ENCODE measurements around the gene BCAS3.

Gene BCAS3

DNA sequence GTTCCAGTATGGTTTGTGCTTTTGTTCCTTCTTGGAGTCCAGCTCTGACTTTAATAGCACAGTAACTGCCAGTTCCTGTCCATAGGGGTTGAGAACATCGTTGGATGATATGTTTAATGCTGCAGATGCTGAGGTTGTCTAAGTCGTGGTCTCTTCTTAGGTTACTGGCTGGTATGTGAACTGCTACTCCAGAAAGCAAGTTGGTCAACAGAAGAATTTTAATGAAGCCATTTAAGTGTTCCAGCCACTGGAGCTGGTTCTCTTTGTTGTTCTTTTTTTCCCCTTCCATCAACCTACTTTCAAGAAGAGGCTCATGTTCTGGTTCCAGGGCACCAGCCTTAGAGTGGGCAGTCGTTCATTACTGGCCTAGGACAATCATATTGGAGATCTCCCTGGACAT lies 581.7 kb downstream of the BCAS3 start:
- Histone ChIP-seq H3K4me1 (ENCODE audit: control insufficient read depth, insufficient read depth, low read depth, low read length) (no peaks in the 10 kb centered on the region), H3K18ac (ENCODE audit: low read depth in 1 of 2, low read length in 2 of 2) (peak overlapping the region; percentile 83 to 85), H3K4me3 (ENCODE audit: insufficient read depth in 1 of 2, low read depth in 1 of 2, low read length in 2 of 2) (no peak overlapping the region), H3K27me3 (ENCODE audit: control insufficient read depth in 1 of 2, insufficient read depth in 1 of 2, low read length in 2 of 2) (no peaks in the 10 kb centered on the region), H3K14ac (ENCODE audit: low read length in 2 of 2) (peak overlapping the region in 1 of 2 experiments; percentile 41), H2AFZ (ENCODE audit: low read depth, low read length) (no peak overlapping the region), H3K4ac (ENCODE audit: low read depth in 1 of 2, low read length in 2 of 2) (peak overlapping the region in 1 of 2 experiments; percentile 32), H4K8ac (ENCODE audit: low read length) (no peak overlapping the region), H2BK120ac (ENCODE audit: low read depth, low read length) (no peak overlapping the region), H4K91ac (ENCODE audit: low read length) (peak overlapping the region; percentile 18), H3K9me3 (ENCODE audit: control insufficient read depth, low read length) (no peaks in the 10 kb centered on the region), H3K9ac (ENCODE audit: low read length) (no peak overlapping the region), H3K79me1 (replicated peaks; ENCODE audit: low read length, poor library complexity, severe bottlenecking) (no peaks in the 10 kb centered on the region), H3K27ac (ENCODE audit: low read length, poor library complexity, severe bottlenecking) (no peak overlapping the region), H2BK5ac (ENCODE audit: low read depth, low read length, poor library complexity, severe bottlenecking) (no peak overlapping the region), H3K4me2 (ENCODE audit: low read length, poor library complexity, severe bottlenecking) (no peak overlapping the region), H2BK12ac (ENCODE audit: low read length in 2 of 2) (peak overlapping the region; percentile 87 to 92), H2AK5ac (ENCODE audit: low read length, severe bottlenecking) (no peak overlapping the region), H2BK15ac (ENCODE audit: low read depth, poor library complexity, severe bottlenecking) (no peak overlapping the region), H3K36me3 (ENCODE audit: control insufficient read depth in 1 of 2, insufficient read depth in 2 of 2, low read depth in 1 of 2, low read length in 2 of 2) (no peaks in the 10 kb centered on the region), H3K23ac (ENCODE audit: low read length in 2 of 2) (peak overlapping the region in 1 of 2 experiments; percentile 42)
- DNase-seq: peak; percentile 22
- 44% methylated on average over 2 of the region's 3 CpGs for WGBS

DNA sequence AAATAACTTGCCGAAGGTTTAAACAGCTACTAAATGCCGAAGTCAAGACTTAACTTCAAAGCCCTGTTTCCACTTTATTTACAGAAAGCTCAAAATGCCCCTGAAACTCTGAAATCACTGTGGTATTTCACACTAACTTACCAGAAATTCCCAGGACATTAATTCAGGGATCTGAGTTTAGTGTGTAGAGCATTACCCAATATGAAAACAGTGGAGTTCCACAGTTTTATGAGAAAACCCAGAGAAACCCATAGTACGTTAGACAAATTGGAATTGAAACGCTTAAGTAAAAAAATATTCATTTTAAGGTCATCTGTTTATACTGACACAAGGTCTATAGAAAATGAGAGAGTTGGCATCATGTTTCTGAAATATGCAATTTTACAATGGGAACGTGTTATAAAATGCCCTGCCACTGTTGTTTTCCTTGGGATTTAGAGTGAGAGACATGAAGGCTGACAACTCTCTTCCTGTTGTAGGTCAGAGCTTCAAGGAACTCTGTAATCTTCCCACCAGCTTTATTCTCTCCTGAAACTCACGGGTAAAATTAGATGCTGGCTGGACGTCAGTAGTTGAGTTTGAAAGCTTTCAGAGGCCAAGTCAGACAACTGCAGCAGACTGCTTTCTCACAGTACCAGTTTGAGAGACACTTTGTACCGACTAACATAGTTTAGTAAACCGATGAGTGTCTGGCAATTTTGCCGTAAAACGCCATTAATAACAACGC lies 582.6 kb downstream of the BCAS3 start:
- WGBS: 46% methylated on average over 9 of the region's 12 CpGs
- H3K4me1 ChIP-seq (ENCODE audit: control insufficient read depth, insufficient read depth, low read depth, low read length): no peaks in the 10 kb centered on the region
- H3K4me3 ChIP-seq (ENCODE audit: insufficient read depth in 1 of 2, low read depth in 1 of 2, low read length in 2 of 2): no peak overlapping the region
- H3K27me3 ChIP-seq (ENCODE audit: control insufficient read depth in 1 of 2, insufficient read depth in 1 of 2, low read length in 2 of 2): no peaks in the 10 kb centered on the region
- H2BK12ac ChIP-seq (ENCODE audit: low read length in 2 of 2): no peak overlapping the region
- no peak overlapping the region for H2BK15ac ChIP-seq (ENCODE audit: low read depth, poor library complexity, severe bottlenecking)
- peak; percentile 82 for DNase-seq
- H3K9me3 ChIP-seq (ENCODE audit: control insufficient read depth, low read length): no peaks in the 10 kb centered on the region
- peak overlapping the region in 1 of 2 experiments; percentile 57 for H3K18ac ChIP-seq (ENCODE audit: low read depth in 1 of 2, low read length in 2 of 2)
- no peak overlapping the region for H4K91ac ChIP-seq (ENCODE audit: low read length)
- no peak overlapping the region for H3K23ac ChIP-seq (ENCODE audit: low read length in 2 of 2)
- no peak overlapping the region for H2BK120ac ChIP-seq (ENCODE audit: low read depth, low read length)
- H3K27ac ChIP-seq (ENCODE audit: low read length, poor library complexity, severe bottlenecking): no peak overlapping the region
- H3K79me1 ChIP-seq (replicated peaks; ENCODE audit: low read length, poor library complexity, severe bottlenecking): no peaks in the 10 kb centered on the region
- H3K9ac ChIP-seq (ENCODE audit: low read length): peak overlapping the region; percentile 3
- no peak overlapping the region for H2AFZ ChIP-seq (ENCODE audit: low read depth, low read length)
- H4K8ac ChIP-seq (ENCODE audit: low read length): no peak overlapping the region
- H3K4me2 ChIP-seq (ENCODE audit: low read length, poor library complexity, severe bottlenecking): no peak overlapping the region
- no peak overlapping the region for H2BK5ac ChIP-seq (ENCODE audit: low read depth, low read length, poor library complexity, severe bottlenecking)
- H3K36me3 ChIP-seq (ENCODE audit: control insufficient read depth in 1 of 2, insufficient read depth in 2 of 2, low read depth in 1 of 2, low read length in 2 of 2): no peaks in the 10 kb centered on the region
- H3K14ac ChIP-seq (ENCODE audit: low read length in 2 of 2): no peak overlapping the region
- H3K4ac ChIP-seq (ENCODE audit: low read depth in 1 of 2, low read length in 2 of 2): no peak overlapping the region
- H2AK5ac ChIP-seq (ENCODE audit: low read length, severe bottlenecking): no peak overlapping the region

DNA sequence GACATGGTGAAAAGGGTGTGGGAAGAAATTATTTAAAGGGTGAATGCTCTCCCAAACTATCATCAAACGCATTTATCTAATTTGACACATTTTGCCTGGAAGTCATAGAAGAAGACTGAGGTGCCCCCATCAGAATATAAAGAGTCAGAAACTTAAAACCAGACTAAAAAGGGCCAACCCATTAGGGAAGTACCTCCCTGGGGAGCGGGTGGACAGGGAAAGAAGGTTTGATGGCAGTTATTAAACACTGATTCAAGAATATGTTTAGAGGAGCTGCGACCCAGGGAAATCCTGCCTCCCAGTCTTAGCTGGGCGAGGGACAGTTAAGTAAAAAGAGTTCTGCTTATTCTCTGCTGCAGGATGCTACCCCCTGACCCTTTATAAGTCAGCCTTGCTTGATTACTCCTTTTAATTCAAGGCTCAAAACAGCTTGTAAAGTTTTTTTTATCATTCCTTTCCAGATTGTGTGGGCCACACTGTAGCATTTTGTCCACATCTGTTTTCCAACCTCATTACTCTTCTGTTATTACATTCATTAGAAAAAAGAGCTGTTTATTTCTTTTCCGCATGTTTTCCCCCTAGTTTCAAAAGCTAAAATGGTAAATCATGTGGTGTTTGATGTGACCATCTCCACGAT lies 583.5 kb downstream of the BCAS3 start:
- Histone ChIP-seq H2BK120ac (ENCODE audit: low read depth, low read length) (no peak overlapping the region), H3K4me3 (ENCODE audit: insufficient read depth in 1 of 2, low read depth in 1 of 2, low read length in 2 of 2) (no peak overlapping the region), H4K91ac (ENCODE audit: low read length) (no peak overlapping the region), H3K4ac (ENCODE audit: low read depth in 1 of 2, low read length in 2 of 2) (peak overlapping the region in 1 of 2 experiments; percentile 58), H3K27ac (ENCODE audit: low read length, poor library complexity, severe bottlenecking) (no peak overlapping the region), H3K14ac (ENCODE audit: low read length in 2 of 2) (no peak overlapping the region), H3K4me2 (ENCODE audit: low read length, poor library complexity, severe bottlenecking) (no peak overlapping the region), H2AK5ac (ENCODE audit: low read length, severe bottlenecking) (no peak overlapping the region), H3K27me3 (ENCODE audit: control insufficient read depth in 1 of 2, insufficient read depth in 1 of 2, low read length in 2 of 2) (no peaks in the 10 kb centered on the region), H3K9ac (ENCODE audit: low read length) (no peak overlapping the region), H3K79me1 (replicated peaks; ENCODE audit: low read length, poor library complexity, severe bottlenecking) (no peaks in the 10 kb centered on the region), H3K36me3 (ENCODE audit: control insufficient read depth in 1 of 2, insufficient read depth in 2 of 2, low read depth in 1 of 2, low read length in 2 of 2) (no peaks in the 10 kb centered on the region), H4K8ac (ENCODE audit: low read length) (no peak overlapping the region), H2BK12ac (ENCODE audit: low read length in 2 of 2) (peak overlapping the region in 1 of 2 experiments; percentile 42), H2AFZ (ENCODE audit: low read depth, low read length) (no peak overlapping the region), H2BK5ac (ENCODE audit: low read depth, low read length, poor library complexity, severe bottlenecking) (no peak overlapping the region), H3K23ac (ENCODE audit: low read length in 2 of 2) (no peak overlapping the region), H3K9me3 (ENCODE audit: control insufficient read depth, low read length) (no peaks in the 10 kb centered on the region), H2BK15ac (ENCODE audit: low read depth, poor library complexity, severe bottlenecking) (no peak overlapping the region), H3K4me1 (ENCODE audit: control insufficient read depth, insufficient read depth, low read depth, low read length) (no peaks in the 10 kb centered on the region), H3K18ac (ENCODE audit: low read depth in 1 of 2, low read length in 2 of 2) (peak overlapping the region in 1 of 2 experiments; percentile 24)
- 83% methylated on average over 5 of the region's 6 CpGs for WGBS
- DNase-seq: no peak

GRCh38 chr17:61265397-61265796 lies 587.7 kb downstream of the BCAS3 start:
- Histone ChIP-seq H4K91ac (ENCODE audit: low read length) (no peak overlapping the region), H3K4me2 (ENCODE audit: low read length, poor library complexity, severe bottlenecking) (no peak overlapping the region), H2AK5ac (ENCODE audit: low read length, severe bottlenecking) (no peak overlapping the region), H3K9ac (ENCODE audit: low read length) (no peak overlapping the region), H3K4me3 (ENCODE audit: insufficient read depth in 1 of 2, low read depth in 1 of 2, low read length in 2 of 2) (no peak overlapping the region), H2BK5ac (ENCODE audit: low read depth, low read length, poor library complexity, severe bottlenecking) (no peak overlapping the region), H3K23ac (ENCODE audit: low read length in 2 of 2) (no peak overlapping the region), H2BK120ac (ENCODE audit: low read depth, low read length) (no peak overlapping the region), H2BK12ac (ENCODE audit: low read length in 2 of 2) (no peak overlapping the region), H3K4ac (ENCODE audit: low read depth in 1 of 2, low read length in 2 of 2) (no peak overlapping the region), H4K8ac (ENCODE audit: low read length) (no peak overlapping the region), H3K27ac (ENCODE audit: low read length, poor library complexity, severe bottlenecking) (no peak overlapping the region), H3K36me3 (ENCODE audit: control insufficient read depth in 1 of 2, insufficient read depth in 2 of 2, low read depth in 1 of 2, low read length in 2 of 2) (no peaks in the 10 kb centered on the region), H3K14ac (ENCODE audit: low read length in 2 of 2) (no peak overlapping the region), H3K79me1 (replicated peaks; ENCODE audit: low read length, poor library complexity, severe bottlenecking) (no peaks in the 10 kb centered on the region), H3K4me1 (ENCODE audit: control insufficient read depth, insufficient read depth, low read depth, low read length) (no peaks in the 10 kb centered on the region), H3K18ac (ENCODE audit: low read depth in 1 of 2, low read length in 2 of 2) (no peak overlapping the region), H3K27me3 (ENCODE audit: control insufficient read depth in 1 of 2, insufficient read depth in 1 of 2, low read length in 2 of 2) (no peaks in the 10 kb centered on the region), H2AFZ (ENCODE audit: low read depth, low read length) (no peak overlapping the region), H2BK15ac (ENCODE audit: low read depth, poor library complexity, severe bottlenecking) (no peak overlapping the region), H3K9me3 (ENCODE audit: control insufficient read depth, low read length) (no peaks in the 10 kb centered on the region)
- 88% methylated on average over 2 of the region's 2 CpGs for WGBS
- DNase-seq: no peak

Data from mesenchymal stem cell (in vitro differentiated cells and primary cell).